ENCODE data around the gene LDLRAD3.

The LDLRAD3 gene

GRCh38 chr11:35992548-35992947 is 48.7 kb downstream of the LDLRAD3 start:
- no peak overlapping the region for H3K27ac ChIP-seq
- TF ChIP-seq, protein P1, sequence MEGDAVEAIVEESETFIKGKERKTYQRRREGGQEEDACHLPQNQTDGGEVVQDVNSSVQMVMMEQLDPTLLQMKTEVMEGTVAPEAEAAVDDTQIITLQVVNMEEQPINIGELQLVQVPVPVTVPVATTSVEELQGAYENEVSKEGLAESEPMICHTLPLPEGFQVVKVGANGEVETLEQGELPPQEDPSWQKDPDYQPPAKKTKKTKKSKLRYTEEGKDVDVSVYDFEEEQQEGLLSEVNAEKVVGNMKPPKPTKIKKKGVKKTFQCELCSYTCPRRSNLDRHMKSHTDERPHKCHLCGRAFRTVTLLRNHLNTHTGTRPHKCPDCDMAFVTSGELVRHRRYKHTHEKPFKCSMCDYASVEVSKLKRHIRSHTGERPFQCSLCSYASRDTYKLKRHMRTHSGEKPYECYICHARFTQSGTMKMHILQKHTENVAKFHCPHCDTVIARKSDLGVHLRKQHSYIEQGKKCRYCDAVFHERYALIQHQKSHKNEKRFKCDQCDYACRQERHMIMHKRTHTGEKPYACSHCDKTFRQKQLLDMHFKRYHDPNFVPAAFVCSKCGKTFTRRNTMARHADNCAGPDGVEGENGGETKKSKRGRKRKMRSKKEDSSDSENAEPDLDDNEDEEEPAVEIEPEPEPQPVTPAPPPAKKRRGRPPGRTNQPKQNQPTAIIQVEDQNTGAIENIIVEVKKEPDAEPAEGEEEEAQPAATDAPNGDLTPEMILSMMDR (IDR thresholded peaks at IDR 0.05): no peak
- TF ChIP-seq ZFX (IDR thresholded peaks at IDR 0.05; ENCODE audit: borderline replicate concordance): no peak

DNA sequence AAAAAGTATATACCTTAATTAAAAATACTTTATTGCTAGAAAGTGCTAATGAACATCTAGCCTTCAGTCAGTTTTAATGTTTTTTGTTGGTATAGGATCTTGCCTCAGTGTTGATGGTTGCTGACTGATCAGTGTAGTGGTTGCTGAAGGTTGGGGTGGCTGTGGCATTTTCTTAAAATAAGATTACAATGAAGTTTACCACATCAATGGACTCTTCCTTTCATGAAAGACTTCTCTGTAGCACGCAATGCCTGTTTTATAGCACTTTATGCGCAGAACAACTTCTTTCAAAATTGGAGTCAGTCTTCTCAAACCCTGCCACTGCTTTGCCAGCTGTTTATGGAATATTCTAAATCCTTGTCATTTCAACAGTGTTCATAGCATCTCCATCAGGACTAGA is 50.6 kb downstream of the LDLRAD3 start:
- no peak overlapping the region for H3K27ac ChIP-seq
- TF ChIP-seq, protein P1 (IDR thresholded peaks at IDR 0.05): no peak
- no peak for TF ChIP-seq ZFX (IDR thresholded peaks at IDR 0.05; ENCODE audit: borderline replicate concordance)

GRCh38 chr11:35995681-35996271 is 51.9 kb downstream of the LDLRAD3 start:
- H3K27ac ChIP-seq: no peak overlapping the region
- no peak for TF ChIP-seq ZFX (IDR thresholded peaks at IDR 0.05; ENCODE audit: borderline replicate concordance)
- TF ChIP-seq, protein P1 (IDR thresholded peaks at IDR 0.05): no peak

- TF ChIP-seq ZFX (IDR thresholded peaks at IDR 0.05; ENCODE audit: borderline replicate concordance): no peak
- TF ChIP-seq, protein P1 (IDR thresholded peaks at IDR 0.05): no peak
- no peak overlapping the region for H3K27ac ChIP-seq
Measured at GRCh38 chr11:35997902-35998520, 54.1 kb downstream of the LDLRAD3 start.

- H3K27ac ChIP-seq: no peak overlapping the region
- TF ChIP-seq ZFX (IDR thresholded peaks at IDR 0.05; ENCODE audit: borderline replicate concordance): no peak
- TF ChIP-seq, protein P1 (IDR thresholded peaks at IDR 0.05): no peak
Measured at GRCh38 chr11:35998634-35999033, 54.8 kb downstream of the LDLRAD3 start.

- TF ChIP-seq, protein P1 (IDR thresholded peaks at IDR 0.05): no peak
- TF ChIP-seq ZFX (IDR thresholded peaks at IDR 0.05; ENCODE audit: borderline replicate concordance): no peak
- H3K27ac ChIP-seq: no peak overlapping the region
Measured at GRCh38 chr11:36000616-36001190, 56.8 kb downstream of the LDLRAD3 start.

DNA sequence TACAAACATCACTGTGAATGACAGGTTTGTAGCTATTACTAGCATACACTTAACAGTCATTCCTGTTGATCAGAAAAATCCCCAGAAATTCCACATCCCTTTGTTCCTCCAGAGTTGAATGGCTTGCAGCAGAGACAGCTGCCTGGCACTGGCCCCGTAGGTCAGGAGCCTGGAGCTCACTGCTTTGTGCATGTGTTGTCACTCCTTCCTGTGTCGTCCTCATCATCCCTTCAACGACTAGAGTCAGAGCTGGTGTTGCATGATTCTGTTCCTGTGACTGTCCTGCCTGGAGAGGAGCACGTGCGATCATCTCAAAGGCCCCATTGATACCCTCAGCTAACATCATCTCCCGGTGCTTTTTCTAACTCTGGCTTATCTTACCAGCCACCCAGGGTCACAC is 58.3 kb downstream of the LDLRAD3 start:
- no peak overlapping the region for H3K27ac ChIP-seq
- no peak for TF ChIP-seq ZFX (IDR thresholded peaks at IDR 0.05; ENCODE audit: borderline replicate concordance)
- TF ChIP-seq, protein P1 (IDR thresholded peaks at IDR 0.05): no peak

Measured in 22Rv1 (cell line).